ENCODE results near the gene TLE3. TPM values are rescaled to one million over a fixed set of nuclear protein-coding genes. Genes with fewer than 3 reads are reported as not detected.

The TLE3 gene
- total and polyA plus RNA-seq, 2 experiments from 2014 or later = 20.5 to 38.2 TPM

DNA sequence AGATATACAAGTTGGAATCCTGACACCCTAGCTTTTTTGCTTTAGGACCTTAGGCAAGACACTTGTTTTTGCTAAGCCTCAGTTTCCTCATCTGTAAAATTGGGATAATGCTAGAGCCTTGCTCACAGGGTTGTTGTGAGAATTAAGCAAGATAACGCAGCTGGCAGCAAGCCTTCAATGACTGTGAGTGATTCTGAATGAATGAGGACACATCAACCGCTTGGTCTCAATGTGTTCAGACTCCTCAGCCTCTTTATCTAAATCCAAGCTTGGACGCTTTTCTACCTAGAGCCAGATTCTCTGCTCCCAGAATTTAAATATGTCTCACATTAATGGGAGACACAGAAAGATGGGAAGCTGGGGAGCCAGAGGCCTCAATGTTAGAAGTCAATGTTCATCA, 11.8 kb upstream of the TLE3 start:
- H3K36me3 ChIP-seq = no peaks in the 10 kb centered on the region
- H3K4me1 ChIP-seq (ENCODE audit: low read depth) = no peaks in the 10 kb centered on the region
- no peak overlapping the region for H3K4me3 ChIP-seq
- H3K27ac ChIP-seq = no peak overlapping the region
- no peaks in the 10 kb centered on the region for H3K9me3 ChIP-seq (ENCODE audit: low read depth)
- H3K27me3 ChIP-seq = no peaks in the 10 kb centered on the region
- TF ChIP-seq, protein P1, sequence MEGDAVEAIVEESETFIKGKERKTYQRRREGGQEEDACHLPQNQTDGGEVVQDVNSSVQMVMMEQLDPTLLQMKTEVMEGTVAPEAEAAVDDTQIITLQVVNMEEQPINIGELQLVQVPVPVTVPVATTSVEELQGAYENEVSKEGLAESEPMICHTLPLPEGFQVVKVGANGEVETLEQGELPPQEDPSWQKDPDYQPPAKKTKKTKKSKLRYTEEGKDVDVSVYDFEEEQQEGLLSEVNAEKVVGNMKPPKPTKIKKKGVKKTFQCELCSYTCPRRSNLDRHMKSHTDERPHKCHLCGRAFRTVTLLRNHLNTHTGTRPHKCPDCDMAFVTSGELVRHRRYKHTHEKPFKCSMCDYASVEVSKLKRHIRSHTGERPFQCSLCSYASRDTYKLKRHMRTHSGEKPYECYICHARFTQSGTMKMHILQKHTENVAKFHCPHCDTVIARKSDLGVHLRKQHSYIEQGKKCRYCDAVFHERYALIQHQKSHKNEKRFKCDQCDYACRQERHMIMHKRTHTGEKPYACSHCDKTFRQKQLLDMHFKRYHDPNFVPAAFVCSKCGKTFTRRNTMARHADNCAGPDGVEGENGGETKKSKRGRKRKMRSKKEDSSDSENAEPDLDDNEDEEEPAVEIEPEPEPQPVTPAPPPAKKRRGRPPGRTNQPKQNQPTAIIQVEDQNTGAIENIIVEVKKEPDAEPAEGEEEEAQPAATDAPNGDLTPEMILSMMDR (IDR thresholded peaks at IDR 0.05; ENCODE audit: low read depth, low read length) = no peak
- no peak for DNase-seq (ENCODE audit: low read depth in 1 of 2, low spot score in 1 of 2)

DNA sequence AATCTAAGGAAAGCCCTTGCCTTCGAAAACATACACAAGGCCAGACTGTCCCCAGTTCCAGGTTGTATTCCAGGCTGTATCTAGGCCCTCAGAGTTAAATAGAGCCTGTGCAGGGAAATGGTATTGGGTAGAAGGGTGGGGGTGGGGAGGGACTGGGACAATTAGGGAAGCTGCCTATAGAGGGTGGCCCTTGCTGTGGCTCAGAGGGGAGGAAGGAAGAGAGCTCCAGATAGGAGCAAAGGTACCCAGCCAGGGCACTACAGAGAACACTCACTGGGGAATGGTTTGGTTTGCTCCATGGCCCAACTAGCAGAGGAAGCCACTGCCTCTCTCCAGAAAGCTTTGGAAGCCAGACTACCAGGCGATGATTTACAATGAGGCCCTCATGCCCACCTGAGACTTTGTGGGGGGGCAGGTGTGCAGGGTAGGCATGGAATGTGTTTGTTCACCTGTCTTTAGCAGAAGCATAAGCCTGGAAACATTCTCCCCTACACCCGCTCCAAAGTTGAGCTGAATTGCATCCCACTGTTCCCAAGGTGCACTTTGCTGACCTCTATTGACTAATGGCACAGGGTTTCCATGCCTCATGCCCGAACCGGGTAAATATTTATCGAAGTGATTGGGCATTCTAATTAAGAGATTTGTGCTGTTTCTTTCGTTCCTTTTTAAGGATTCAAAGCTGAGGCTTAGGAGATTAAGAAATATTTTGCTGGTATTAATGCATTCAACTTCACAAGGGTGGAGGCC, 6.3 kb upstream of the TLE3 start:
- DNase-seq (ENCODE audit: low read depth in 1 of 2, low spot score in 1 of 2) = no peak
- Histone ChIP-seq H3K9me3 (ENCODE audit: low read depth) (no peaks in the 10 kb centered on the region), H3K36me3 (no peaks in the 10 kb centered on the region), H3K27ac (no peak overlapping the region), H3K4me1 (ENCODE audit: low read depth) (peaks cover 16% of the 10 kb centered on the region), H3K4me3 (no peak overlapping the region), H3K27me3 (no peaks in the 10 kb centered on the region)
- TF ChIP-seq, protein P1 (IDR thresholded peaks at IDR 0.05; ENCODE audit: low read depth, low read length) = no peak

DNA sequence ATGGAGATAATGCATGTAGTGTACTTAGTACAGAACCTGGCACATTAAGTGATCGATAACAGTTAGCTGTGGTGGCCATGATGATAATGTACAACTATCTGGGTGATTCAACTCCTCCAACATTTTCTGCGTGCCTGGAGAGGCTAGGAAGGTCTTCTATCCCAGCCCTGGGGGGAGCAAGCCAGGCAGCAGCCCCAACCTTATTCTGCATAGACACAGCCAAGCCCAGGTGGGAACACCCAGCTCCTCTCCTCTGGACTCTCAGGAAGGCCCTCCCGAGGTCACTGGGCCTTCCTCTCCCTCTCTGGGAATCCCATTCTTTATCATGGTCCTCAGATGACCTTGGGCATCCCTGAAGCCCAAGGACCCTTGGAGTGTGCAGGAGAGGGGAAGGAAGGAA, 5.1 kb upstream of the TLE3 start:
- H3K9me3 ChIP-seq (ENCODE audit: low read depth) = no peaks in the 10 kb centered on the region
- peaks cover 21% of the 10 kb centered on the region for H3K4me1 ChIP-seq (ENCODE audit: low read depth)
- TF ChIP-seq, protein P1 (IDR thresholded peaks at IDR 0.05; ENCODE audit: low read depth, low read length) = no peak
- no peak overlapping the region for H3K4me3 ChIP-seq
- no peaks in the 10 kb centered on the region for H3K36me3 ChIP-seq
- no peak for DNase-seq (ENCODE audit: low read depth in 1 of 2, low spot score in 1 of 2)
- no peak overlapping the region for H3K27ac ChIP-seq
- H3K27me3 ChIP-seq = no peaks in the 10 kb centered on the region

DNA sequence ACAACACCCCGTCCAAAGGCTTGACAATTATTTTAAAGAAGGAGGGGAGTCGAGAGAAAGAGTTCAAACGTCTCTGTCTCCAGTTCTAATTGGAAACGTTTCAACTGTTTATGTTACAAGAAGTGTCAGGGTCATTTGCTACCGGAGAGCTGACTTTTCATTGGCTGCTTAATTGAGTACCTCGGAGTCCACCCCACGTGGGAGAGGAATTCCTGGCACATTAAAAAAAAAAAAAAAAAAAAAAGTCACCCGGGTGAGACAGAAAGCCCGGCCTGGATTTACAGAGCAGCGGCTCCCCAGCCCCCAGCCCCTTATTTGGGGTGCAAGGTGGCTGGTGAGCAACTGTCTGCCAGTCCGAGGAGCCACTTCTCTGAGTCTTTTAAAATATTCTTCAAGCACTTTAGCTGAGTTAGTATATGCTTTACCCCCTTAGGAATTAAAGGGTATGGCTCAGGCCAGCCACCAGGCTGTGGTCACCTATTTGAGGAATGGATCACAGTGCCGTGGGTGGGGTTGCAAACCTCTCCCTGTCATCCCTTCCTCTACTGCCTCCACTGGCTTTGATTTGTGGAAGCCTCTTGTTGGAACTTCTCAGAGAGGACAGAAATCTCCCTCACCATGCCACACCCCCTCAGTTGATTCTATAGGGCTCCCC, 3.9 kb upstream of the TLE3 start:
- no peaks in the 10 kb centered on the region for H3K36me3 ChIP-seq
- H3K27me3 ChIP-seq = no peaks in the 10 kb centered on the region
- H3K4me3 ChIP-seq = peak overlapping the region; percentile 15
- DNase-seq (ENCODE audit: low read depth in 1 of 2, low spot score in 1 of 2) = peak; percentile 96 to 98
- no peaks in the 10 kb centered on the region for H3K9me3 ChIP-seq (ENCODE audit: low read depth)
- peak overlapping the region; percentile 88 for H3K27ac ChIP-seq
- H3K4me1 ChIP-seq (ENCODE audit: low read depth) = peaks cover 21% of the 10 kb centered on the region
- TF ChIP-seq, protein P1 (IDR thresholded peaks at IDR 0.05; ENCODE audit: low read depth, low read length) = no peak

DNA sequence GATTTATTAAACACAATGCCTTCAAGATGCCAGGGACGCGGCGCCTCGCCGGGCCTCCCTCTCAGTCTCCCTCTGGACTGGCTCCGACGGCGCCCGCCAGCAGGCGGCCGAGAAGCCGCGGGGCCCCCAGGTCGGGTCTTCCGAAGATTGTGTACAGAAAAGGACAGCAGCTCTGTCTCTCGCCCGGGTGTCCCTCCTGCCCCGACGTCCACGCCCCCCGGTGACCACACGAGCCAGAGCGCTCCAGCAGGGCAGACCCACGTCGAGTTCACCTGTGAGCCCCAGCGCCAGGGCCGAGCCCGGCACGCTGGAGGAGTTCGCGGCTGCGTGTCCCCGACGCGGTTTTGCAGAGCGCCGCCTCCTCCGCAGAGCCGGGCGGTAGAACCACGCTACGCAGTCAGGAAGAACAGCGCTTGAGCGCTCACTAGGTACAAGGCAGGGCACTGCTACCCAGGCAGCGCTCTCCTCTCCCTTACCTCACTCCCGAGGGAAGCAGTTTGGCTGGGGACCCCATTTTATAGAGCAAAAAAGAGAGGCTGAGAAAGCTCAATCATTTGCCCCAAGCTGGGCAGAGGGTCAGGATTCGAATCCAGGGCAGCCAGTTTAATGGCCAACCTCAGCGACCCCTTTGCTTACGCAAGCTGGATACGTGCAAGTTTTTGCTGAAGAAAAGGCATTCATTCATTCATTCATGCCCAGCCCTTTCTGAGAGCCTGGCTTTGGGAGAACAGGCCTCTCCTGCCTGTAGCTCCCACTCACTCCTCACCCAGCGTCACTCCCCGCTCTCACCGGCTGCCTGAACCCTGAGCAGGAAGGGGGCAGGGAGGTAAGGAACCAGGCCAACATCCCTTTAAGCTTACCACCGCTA, 3.0 kb upstream of the TLE3 start:
- H3K27ac ChIP-seq = peak overlapping the region; percentile 88
- H3K4me3 ChIP-seq = peak overlapping the region; percentile 15

More for the DNA sequence above, 3.0 kb upstream of the TLE3 start:
- DNase-seq (ENCODE audit: low read depth in 1 of 2, low spot score in 1 of 2) = peak; percentile 72 to 91
- no peaks in the 10 kb centered on the region for H3K27me3 ChIP-seq
- H3K36me3 ChIP-seq = no peaks in the 10 kb centered on the region
- no peaks in the 10 kb centered on the region for H3K9me3 ChIP-seq (ENCODE audit: low read depth)
- TF ChIP-seq, protein P1 (IDR thresholded peaks at IDR 0.05; ENCODE audit: low read depth, low read length) = peak; percentile 45
- peaks cover 21% of the 10 kb centered on the region for H3K4me1 ChIP-seq (ENCODE audit: low read depth)
